GM12801 (cell line): Measurements from ENCODE around the gene SMAD3.

Experiments used
- CTCF ChIP-seq: IDR thresholded peaks from one replicate; pipeline ENCODE4 v1.5.1; 2011; ENCODE audit warnings: control low read depth; ENCODE audit not compliant: insufficient read length; ENCODE audit errors: extremely low read depth

SMAD3 gene

DNA sequence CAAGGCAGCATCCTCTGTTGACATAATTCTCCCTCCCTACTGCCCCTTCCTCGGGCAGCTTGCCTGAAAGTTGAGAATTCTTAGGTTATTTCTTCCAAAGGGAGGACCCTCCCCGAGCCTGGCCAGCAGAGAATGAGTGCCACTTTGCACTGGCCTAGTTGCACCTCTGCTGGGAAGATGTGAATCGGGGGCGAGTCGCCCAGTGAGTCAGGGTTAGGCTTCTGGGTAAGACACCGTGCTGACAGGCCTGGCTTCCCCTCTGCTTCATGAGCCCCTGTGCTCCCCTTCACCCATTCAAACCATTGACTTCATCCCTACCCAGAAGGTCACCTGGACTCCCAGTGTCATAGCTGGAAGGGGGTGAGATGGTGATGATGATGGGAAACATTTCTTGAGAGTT lies 106.8 kb downstream of the SMAD3 start:
- no peak for TF ChIP-seq CTCF

DNA sequence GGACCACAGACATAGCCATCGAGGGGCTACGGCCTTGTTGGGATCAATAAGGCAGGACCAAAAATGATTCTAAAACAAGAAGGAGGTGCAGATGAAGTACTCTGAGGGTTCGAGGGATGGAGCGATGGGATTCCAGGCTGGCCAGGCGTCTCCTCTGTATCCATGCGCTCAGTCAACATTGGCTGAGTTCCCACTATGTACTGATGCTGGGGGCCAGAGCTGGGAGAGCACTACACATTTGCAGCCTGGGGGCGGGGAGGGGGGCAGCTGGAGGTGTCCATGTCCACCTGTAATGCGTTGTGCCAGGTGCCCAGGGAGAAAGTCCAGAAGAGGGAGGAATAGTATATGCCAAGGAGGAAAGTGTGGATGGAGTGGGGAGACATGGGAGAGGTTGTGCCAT lies 107.6 kb downstream of the SMAD3 start:
- no peak for TF ChIP-seq CTCF

- TF ChIP-seq CTCF, result no peak
These were observed 108.4 kb downstream of the SMAD3 start for GRCh38 chr15:67173786-67174185.

DNA sequence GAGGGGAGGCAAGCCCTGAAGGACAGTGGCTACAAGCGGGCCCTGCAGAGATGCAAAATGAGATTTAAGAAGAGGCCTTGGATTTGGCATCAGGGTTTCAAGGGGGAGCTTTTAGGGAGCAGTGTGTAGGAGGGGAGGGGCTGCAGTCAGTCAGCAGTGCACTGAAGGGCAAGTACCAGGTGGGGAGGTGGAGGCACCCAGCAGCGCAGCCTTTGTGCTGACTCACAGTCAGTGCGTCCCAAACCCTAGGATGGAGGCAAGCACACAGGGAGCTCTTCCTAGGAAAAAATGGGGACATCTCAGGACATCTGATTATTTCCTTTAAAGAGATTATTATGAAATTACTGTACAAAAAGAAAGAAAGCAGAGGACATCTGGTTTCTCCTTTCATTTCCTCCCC lies 109.0 kb downstream of the SMAD3 start:
- no peak for TF ChIP-seq CTCF

- TF ChIP-seq CTCF, result no peak
These were observed 109.6 kb downstream of the SMAD3 start for GRCh38 chr15:67174864-67175573.

DNA sequence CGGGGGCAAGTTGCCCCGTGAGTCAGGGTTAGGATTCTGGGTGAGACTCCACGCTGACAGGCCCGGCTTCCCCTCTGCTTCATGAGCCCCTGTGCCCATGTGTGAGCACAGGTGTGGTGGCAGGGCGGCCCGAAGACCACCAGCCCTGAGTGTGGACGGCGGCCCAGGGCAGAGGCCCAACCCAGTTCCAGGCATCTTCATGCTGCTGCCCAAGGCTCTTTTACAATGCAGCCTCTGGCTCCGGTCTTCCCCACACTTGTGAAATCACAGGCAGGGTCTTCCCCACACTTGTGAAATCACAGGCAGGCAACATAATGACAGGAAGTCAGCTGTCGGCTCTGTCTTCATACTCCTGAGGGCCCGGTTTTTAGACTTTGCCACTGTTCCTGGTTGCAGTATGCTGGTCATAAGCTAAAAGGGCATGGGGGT lies 110.3 kb downstream of the SMAD3 start:
- no peak for TF ChIP-seq CTCF

DNA sequence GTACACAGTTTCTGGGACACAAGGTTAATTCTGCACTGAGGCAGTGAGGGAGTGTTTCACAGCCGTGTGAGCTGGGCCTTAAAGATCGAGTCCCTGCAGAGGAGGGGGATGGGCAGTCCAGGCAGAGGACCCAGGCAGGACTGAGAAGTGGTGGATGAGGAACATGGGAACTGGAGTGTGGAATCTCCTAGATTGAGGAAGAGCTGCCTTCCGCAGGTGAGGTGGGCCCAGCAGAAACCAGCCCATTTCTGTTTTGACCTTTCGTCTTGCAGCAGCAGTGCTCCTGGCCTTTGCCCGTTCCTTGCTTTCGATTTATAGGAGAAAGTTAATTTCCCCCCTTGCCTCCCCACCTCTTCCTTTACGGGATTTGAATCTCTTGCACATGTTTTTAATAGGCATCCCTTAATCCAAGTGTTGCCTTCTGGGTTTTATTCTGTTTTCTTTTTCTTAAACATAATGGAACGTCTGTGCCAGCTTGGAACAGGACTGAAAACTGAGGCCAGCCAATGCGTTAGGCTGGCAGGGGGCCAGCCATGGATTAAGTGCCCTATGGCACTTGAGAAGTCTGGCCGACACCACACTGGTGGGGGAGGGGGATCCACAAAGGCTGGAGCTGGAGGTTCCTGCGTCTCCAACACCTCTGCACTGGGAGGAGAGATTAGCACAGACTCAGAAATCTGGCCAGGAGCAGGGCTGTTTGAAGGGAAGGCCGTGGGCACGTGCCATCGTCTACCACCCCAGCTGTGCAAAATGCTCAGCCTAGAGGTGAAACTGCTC lies 111.0 kb downstream of the SMAD3 start:
- no peak for TF ChIP-seq CTCF
